ENCODE data around the gene PYGM. TPM values are rescaled to one million over a fixed set of nuclear protein-coding genes. Genes with fewer than 3 reads are reported as not detected.

PYGM gene
- total RNA-seq, 1 donor from 2014 or later = 5.5 TPM

DNA sequence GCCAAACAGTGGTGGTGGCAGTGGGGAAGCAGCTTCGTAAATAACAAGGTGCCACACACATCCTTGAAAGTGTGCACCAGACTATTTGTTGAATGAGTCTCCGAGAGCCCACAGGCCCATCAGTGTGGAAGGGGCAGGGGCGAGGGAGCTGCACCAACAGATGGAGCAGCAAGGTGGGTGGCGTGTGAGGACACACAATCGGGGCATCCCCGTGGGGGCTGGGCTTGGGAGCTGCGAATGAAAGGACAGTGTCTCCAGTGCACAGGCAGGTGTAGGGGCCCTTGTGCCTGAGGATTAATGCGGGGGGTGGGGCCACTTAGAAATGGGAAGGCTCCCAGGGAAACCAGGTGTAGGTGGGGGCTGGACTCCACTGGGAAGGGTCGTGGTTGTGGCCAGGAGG is 39.6 kb downstream of the PYGM start:
- no peak overlapping the region for H3K27ac Mint-ChIP-seq (ENCODE audit: unreplicated experiment)
- peak overlapping the region; percentile 59 for H3K4me3 Mint-ChIP-seq (ENCODE audit: unreplicated experiment)
- peaks cover 13% of the 10 kb centered on the region for H3K9me3 Mint-ChIP-seq (ENCODE audit: unreplicated experiment)
- H3K27me3 Mint-ChIP-seq (ENCODE audit: unreplicated experiment) = peaks cover 26% of the 10 kb centered on the region
- TF ChIP-seq, protein P1, sequence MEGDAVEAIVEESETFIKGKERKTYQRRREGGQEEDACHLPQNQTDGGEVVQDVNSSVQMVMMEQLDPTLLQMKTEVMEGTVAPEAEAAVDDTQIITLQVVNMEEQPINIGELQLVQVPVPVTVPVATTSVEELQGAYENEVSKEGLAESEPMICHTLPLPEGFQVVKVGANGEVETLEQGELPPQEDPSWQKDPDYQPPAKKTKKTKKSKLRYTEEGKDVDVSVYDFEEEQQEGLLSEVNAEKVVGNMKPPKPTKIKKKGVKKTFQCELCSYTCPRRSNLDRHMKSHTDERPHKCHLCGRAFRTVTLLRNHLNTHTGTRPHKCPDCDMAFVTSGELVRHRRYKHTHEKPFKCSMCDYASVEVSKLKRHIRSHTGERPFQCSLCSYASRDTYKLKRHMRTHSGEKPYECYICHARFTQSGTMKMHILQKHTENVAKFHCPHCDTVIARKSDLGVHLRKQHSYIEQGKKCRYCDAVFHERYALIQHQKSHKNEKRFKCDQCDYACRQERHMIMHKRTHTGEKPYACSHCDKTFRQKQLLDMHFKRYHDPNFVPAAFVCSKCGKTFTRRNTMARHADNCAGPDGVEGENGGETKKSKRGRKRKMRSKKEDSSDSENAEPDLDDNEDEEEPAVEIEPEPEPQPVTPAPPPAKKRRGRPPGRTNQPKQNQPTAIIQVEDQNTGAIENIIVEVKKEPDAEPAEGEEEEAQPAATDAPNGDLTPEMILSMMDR (IDR thresholded peaks at IDR 0.05; ENCODE audit: partially characterized antibody, unreplicated experiment) = no peak
- DNase-seq = no peak
- H3K4me1 Mint-ChIP-seq (ENCODE audit: low read depth, unreplicated experiment) = peaks cover 33% of the 10 kb centered on the region
- H3K36me3 Mint-ChIP-seq (ENCODE audit: unreplicated experiment) = no peaks in the 10 kb centered on the region

DNA sequence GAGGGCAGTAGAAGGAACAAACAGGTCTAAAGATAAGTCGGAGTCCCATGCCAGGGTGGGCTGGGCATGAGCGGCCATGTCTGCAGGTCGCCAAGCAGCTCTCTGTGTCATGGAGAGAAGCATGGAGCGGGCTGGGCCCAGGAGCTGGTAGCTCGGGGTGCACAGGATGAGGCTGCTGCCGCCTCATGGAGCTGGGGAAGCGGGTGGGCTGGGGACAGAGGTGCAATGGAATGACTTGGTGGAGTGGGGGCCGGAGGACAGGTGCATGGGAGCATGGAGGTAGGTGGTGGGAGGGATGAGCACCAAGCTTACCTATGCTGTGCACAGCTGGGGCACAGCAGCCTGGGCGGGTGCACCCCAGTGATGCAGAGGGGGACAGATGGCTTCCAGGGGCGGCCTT is 40.4 kb downstream of the PYGM start:
- no peak overlapping the region for H3K4me3 Mint-ChIP-seq (ENCODE audit: unreplicated experiment)
- H3K36me3 Mint-ChIP-seq (ENCODE audit: unreplicated experiment) = no peaks in the 10 kb centered on the region
- H3K27ac Mint-ChIP-seq (ENCODE audit: unreplicated experiment) = no peak overlapping the region
- no peak for DNase-seq
- TF ChIP-seq, protein P1 (IDR thresholded peaks at IDR 0.05; ENCODE audit: partially characterized antibody, unreplicated experiment) = no peak
- peaks cover 27% of the 10 kb centered on the region for H3K27me3 Mint-ChIP-seq (ENCODE audit: unreplicated experiment)
- H3K4me1 Mint-ChIP-seq (ENCODE audit: low read depth, unreplicated experiment) = peaks cover 36% of the 10 kb centered on the region
- H3K9me3 Mint-ChIP-seq (ENCODE audit: unreplicated experiment) = peaks cover 13% of the 10 kb centered on the region

DNA sequence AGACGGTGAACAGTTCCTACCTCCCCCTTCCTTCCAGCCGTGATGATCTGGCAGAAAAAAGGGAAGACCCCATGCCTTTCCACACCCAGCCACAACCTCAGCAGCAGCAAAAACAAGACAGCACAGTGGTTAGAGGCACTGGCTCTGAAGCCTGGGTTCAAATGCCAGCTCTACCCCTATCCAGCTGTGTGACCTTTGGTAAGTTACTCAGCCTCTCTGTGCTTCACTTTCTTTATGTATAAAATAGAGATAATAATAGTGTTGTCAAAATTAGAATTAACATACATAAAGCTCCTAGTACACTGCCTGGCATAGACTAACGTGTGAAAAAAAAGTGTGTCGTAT is 41.0 kb downstream of the PYGM start:
- DNase-seq = no peak
- peaks cover 9% of the 10 kb centered on the region for H3K9me3 Mint-ChIP-seq (ENCODE audit: unreplicated experiment)
- H3K36me3 Mint-ChIP-seq (ENCODE audit: unreplicated experiment) = no peaks in the 10 kb centered on the region
- TF ChIP-seq, protein P1 (IDR thresholded peaks at IDR 0.05; ENCODE audit: partially characterized antibody, unreplicated experiment) = no peak
- H3K27ac Mint-ChIP-seq (ENCODE audit: unreplicated experiment) = no peak overlapping the region
- peaks cover 34% of the 10 kb centered on the region for H3K4me1 Mint-ChIP-seq (ENCODE audit: low read depth, unreplicated experiment)
- H3K27me3 Mint-ChIP-seq (ENCODE audit: unreplicated experiment) = peaks cover 26% of the 10 kb centered on the region
- no peak overlapping the region for H3K4me3 Mint-ChIP-seq (ENCODE audit: unreplicated experiment)

DNA sequence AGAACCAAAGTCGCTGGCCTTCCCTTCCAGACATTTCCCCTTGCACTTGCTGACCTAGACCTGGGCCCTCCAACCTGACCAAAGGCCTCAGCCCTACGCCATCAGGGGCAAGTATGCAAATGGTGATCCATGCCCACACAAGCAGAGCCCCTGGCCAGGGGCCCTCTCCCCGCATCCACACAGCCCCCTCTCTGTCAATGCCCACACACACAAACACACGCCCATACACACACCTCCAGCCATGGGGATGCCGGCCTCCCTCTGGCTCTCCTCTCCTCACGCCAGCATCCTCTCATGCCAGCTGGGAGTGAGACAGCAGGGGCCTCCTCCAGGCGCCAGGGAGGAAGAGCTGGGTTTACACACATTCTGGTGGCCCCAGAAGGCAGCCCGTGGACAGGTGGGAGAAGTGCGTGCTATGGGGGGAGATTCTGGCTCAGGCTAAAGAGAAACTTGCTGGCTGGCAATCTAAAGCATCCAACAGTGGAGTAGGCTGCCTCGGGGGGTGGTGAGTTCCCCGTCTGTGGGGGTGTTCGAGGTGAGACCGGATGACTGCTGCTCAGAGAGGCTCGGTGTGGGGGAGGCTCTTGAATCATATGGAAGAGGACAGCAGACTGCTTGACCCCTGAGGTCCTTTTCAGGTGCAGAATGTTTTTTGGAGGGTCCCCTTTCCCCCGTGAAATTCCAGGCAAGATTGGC is 41.5 kb downstream of the PYGM start:
- no peaks in the 10 kb centered on the region for H3K36me3 Mint-ChIP-seq (ENCODE audit: unreplicated experiment)
- TF ChIP-seq, protein P1 (IDR thresholded peaks at IDR 0.05; ENCODE audit: partially characterized antibody, unreplicated experiment) = no peak
- peaks cover 9% of the 10 kb centered on the region for H3K9me3 Mint-ChIP-seq (ENCODE audit: unreplicated experiment)
- no peak overlapping the region for H3K27ac Mint-ChIP-seq (ENCODE audit: unreplicated experiment)
- no peak for DNase-seq
- H3K4me3 Mint-ChIP-seq (ENCODE audit: unreplicated experiment) = no peak overlapping the region
- peaks cover 34% of the 10 kb centered on the region for H3K4me1 Mint-ChIP-seq (ENCODE audit: low read depth, unreplicated experiment)
- peaks cover 26% of the 10 kb centered on the region for H3K27me3 Mint-ChIP-seq (ENCODE audit: unreplicated experiment)

DNA sequence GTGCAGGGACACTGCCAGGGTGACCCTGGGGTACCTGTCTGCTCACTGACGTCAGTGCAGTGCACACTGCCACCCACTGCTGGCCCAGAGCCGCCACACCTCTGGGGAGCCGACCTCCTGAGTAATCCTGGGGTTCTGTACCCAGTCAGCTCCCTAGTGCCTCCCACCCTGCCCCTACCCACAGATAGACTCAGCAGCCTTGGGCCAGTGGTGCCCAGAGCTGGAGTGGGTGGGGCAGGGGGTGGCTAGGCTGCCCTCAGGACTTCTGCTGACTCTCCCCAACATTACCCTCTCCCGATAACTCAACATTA is 42.6 kb downstream of the PYGM start:
- H3K36me3 Mint-ChIP-seq (ENCODE audit: unreplicated experiment) = no peaks in the 10 kb centered on the region
- H3K27me3 Mint-ChIP-seq (ENCODE audit: unreplicated experiment) = peaks cover 26% of the 10 kb centered on the region
- TF ChIP-seq, protein P1 (IDR thresholded peaks at IDR 0.05; ENCODE audit: partially characterized antibody, unreplicated experiment) = no peak
- peaks cover 9% of the 10 kb centered on the region for H3K9me3 Mint-ChIP-seq (ENCODE audit: unreplicated experiment)
- DNase-seq = no peak
- peak overlapping the region; percentile 73 for H3K4me3 Mint-ChIP-seq (ENCODE audit: unreplicated experiment)
- H3K4me1 Mint-ChIP-seq (ENCODE audit: low read depth, unreplicated experiment) = peaks cover 34% of the 10 kb centered on the region
- H3K27ac Mint-ChIP-seq (ENCODE audit: unreplicated experiment) = no peak overlapping the region
